ENCODE data around the gene PDSS2. TPM values are rescaled to one million over a fixed set of nuclear protein-coding genes. Genes with fewer than 3 reads are reported as not detected.

Gene PDSS2
- total and polyA plus RNA-seq, 9 of the 15 experiments (the other 6 are each of a cell fraction or from before 2014, with no cell fraction given): 5.8 to 21.1 (median 12.0) TPM

DNA sequence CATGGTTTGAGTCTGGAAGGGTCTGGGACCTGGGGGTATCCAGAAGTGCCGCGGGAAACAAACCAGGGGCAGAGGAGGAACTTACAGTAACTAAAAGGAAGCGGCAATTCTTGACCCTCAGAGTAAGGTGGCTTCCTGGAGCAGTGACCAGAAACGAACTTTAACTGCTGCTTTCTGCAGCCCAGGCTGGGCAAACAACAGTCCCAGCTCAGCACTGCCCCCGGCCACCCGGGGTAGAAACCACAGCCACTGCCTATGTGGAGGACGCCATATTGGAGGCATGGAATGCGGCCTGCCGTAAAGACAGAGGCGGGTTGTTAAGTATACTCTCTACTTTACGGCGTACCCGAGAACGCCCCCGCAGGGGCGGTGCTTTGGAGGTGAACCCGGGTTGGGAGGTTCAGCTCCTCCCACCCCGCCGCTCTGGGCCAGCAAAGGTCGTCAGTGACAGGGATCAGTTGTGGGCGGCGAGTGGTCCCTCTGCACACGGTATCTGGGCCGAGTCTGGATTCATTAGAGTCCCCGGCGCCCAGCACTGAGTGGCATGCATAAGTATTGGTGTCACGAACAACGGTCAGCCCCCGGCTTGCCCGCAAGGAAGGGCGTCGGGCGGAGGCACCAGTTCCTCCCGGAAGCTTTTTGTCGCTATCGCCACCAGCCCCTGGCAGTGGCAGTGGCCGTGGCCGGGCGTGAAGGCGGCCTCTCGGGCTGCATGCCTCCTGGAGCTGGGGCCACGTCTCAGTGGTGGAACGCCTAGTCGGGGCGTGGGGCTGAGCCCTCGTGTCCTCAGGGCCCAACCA is at the start of gene PDSS2 (continued):
- TF ChIP-seq ZNF224 (CRISPR knock-in tag; IDR thresholded peaks at IDR 0.05) (0 out of 2 replicates have a peak, but pooled peaks have one; percentile 7), ETV5 (CRISPR knock-in tag; IDR thresholded peaks at IDR 0.05; ENCODE audit: low read depth) (peak; percentile 45; the same call in 1 of the 2 replicates), FOXA1 (IDR thresholded peaks at IDR 0.05; ENCODE audit: borderline replicate concordance) (no peak), ERF (CRISPR knock-in tag; IDR thresholded peaks at IDR 0.05) (0 out of 2 replicates have a peak, but pooled peaks have one; percentile 29), NR2C2 (CRISPR knock-in tag; IDR thresholded peaks at IDR 0.05) (peak; percentile 79), NR2C2 (tag; IDR thresholded peaks at IDR 0.05) (peak; percentile 98), CAMTA2 (CRISPR knock-in tag; conservative IDR thresholded peaks at IDR 0.05) (no peak), ZBTB1 (CRISPR knock-in tag; IDR thresholded peaks at IDR 0.05; ENCODE audit: borderline replicate concordance, low read depth) (no peak)
- TF ChIP-seq, protein P1, sequence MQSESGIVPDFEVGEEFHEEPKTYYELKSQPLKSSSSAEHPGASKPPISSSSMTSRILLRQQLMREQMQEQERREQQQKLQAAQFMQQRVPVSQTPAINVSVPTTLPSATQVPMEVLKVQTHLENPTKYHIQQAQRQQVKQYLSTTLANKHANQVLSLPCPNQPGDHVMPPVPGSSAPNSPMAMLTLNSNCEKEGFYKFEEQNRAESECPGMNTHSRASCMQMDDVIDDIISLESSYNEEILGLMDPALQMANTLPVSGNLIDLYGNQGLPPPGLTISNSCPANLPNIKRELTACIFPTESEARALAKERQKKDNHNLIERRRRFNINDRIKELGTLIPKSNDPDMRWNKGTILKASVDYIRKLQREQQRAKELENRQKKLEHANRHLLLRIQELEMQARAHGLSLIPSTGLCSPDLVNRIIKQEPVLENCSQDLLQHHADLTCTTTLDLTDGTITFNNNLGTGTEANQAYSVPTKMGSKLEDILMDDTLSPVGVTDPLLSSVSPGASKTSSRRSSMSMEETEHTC (IDR thresholded peaks at IDR 0.05): no peak
- TF ChIP-seq, protein P2, sequence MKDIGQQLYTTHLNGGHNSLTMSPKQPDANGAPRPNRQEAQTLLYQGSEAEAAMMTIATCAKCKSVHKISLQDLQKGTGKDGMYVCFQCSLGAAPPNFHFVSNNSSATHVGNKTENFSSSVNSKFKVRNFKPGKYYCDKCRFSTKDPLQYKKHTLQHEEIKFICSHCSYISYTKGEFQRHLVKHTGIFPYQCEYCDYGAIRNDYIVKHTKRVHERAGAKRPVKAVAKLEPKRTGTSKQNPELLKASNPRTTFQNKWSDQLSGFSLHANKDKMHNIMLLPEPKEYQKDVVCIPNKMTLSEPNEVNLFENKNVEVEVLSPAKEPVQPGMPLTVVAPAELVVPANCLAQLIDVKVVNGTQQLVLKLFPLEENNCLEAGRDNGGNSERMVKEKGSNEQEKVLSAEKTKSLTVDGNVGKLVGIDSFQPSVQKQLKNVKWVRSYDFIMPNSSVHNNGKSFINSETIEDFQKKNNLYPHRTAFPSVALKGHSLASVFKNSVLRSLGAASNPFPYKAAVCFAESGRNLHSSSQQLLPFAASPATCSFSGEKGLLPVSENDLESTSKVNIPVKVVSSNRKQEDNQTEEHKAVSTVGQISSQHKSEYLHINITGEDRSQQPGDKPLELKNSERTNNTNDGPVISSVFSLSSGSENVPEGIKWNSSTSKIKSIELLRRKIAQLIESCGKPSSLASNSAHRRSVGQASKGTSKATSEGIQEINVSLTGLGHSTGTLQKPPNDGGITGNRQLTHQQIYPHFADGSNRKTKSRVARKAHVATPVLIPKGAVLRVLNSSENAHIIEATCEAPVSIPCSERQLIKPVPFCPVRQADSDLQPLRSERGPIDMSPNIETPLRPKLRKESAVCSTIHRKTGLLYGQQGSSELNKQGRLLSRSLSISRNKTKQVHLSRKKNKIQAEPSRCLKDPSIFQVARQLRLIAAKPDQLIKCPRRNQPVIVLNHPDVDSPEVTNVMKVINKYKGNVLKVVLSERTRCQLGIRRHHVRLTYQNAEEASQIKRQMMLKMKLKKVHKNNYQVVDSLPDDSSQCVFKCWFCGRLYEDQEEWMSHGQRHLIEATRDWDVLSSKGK (CRISPR knock-in tag; IDR thresholded peaks at IDR 0.05): no peak
